ENCODE data around the gene ADGRD1. TPM values are rescaled to one million over a fixed set of nuclear protein-coding genes. Genes with fewer than 3 reads are reported as not detected.
"Not testable (repeated sequence)": the region's sequence is repeated elsewhere in the genome, so short reads cannot be mapped to it uniquely, and the experiment has no call there.

Gene ADGRD1
- total RNA-seq, 1 experiment from 2014 or later, result 239 TPM

- DNase-seq (ENCODE audit: extremely low read depth, low read depth), result no peak
These were observed 157.7 kb downstream of the ADGRD1 start for GRCh38 chr12:131111446-131111845.

DNA sequence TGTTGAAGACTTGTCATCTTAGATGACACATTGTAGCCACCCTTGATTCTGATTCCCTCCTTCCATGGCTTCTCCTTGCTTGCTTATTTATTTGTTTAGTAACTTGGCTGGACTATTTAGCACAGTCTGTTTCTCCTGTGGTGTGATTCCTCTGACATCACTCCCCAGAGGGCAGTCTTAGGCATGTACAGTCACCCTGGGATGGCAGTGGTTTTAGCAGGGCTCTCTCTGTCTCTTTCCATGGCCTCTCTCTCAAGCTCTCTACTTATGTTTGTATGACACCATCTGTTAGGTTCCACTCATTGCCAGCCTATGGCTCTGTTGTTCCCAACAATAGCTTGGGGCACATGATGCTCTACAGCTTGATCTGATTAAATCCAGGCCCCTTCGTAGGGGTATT is 158.3 kb downstream of the ADGRD1 start:
- DNase-seq (ENCODE audit: extremely low read depth, low read depth), result peak; percentile 51

- peak; percentile 28 for DNase-seq (ENCODE audit: extremely low read depth, low read depth)
These were observed 159.1 kb downstream of the ADGRD1 start for GRCh38 chr12:131112700-131113290.

DNA sequence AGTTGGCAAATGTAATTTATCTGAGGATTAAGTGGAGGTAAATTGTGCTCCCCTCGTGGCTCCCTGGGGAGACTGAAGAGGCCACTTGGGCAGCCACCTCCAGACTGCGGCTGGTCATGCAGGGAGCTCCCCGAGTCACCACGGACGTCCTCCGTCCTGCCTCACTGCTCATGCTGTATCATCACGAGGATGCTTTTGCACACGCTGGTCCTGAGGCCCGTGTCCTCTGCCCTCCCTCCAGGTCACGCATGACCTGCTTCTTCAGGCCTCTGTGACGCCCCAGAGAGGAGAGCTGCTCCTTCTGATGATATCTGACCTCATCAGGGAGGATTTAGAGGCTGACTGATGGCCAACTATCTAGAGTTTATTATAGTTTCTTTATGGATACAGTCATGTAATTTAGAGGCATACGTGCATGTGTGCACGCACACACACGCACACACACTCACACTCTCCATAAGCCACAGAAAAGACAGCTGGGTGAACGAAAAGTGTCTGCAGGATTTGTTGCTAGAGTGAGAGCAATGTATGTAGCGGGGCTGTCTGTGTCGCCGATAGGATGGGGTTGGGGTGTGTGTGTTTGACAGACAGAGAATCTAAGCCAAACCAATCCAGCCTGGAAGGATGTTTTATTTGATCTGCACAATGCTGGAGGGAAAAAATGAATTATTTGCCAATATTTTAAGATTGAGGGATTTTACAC is 160.0 kb downstream of the ADGRD1 start:
- no peak for DNase-seq (ENCODE audit: extremely low read depth, low read depth)

DNA sequence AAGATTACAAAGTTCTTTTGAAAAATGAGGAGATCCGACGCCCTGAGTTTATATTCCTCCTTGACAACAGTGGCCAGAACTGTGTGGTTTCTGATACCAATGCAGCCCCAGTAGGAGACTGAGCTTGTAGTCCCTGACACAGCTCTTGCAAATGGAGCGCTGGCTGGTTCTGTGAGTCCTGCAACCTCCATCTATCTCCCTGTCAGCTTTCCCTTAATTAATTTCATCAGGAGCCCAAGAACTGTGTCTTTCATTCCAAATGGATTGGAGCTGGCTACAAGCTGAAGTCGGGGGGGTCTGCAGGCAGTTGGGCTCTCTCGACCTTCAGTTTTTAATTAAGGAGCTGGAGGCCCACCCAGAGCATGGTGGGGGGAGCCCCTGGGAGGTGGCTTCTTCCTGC is 160.6 kb downstream of the ADGRD1 start:
- DNase-seq (ENCODE audit: extremely low read depth, low read depth), result no peak

DNA sequence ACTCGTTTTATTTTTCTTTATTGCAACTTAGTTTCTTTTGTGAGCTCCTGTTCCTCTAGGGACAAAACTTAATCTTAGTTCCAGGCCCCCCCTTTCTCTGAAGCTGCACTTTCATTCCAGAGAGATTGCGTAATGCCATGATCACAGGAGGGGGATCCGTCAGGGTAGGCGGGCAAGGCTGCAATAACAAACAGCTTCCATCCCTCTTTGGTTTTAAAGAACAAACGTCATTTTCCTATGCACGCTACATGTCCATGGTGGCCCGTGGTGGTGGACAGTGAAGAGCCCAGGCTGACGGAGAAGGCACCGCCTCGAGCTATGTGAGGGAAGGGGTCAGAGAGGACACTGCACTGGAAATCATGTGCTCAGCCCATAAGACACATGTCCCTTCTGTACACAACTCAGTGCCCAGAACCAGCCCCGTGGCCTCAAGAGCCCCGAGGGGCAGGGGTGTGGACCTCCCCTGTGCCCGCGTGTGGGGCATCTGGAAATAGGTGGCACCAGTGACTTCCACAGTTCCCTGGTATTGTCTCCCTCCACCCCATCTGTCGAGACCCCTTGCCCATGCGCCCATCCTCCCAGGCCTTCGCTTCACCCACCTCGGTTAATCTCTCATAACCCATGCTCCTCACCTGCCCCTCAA is 161.4 kb downstream of the ADGRD1 start:
- DNase-seq (ENCODE audit: extremely low read depth, low read depth), result no peak

GRCh38 chr12:131115766-131116467 is 162.2 kb downstream of the ADGRD1 start:
- DNase-seq (ENCODE audit: extremely low read depth, low read depth), result no peak

GRCh38 chr12:131116468-131117117 is 162.9 kb downstream of the ADGRD1 start:
- DNase-seq (ENCODE audit: extremely low read depth, low read depth), result no peak

DNA sequence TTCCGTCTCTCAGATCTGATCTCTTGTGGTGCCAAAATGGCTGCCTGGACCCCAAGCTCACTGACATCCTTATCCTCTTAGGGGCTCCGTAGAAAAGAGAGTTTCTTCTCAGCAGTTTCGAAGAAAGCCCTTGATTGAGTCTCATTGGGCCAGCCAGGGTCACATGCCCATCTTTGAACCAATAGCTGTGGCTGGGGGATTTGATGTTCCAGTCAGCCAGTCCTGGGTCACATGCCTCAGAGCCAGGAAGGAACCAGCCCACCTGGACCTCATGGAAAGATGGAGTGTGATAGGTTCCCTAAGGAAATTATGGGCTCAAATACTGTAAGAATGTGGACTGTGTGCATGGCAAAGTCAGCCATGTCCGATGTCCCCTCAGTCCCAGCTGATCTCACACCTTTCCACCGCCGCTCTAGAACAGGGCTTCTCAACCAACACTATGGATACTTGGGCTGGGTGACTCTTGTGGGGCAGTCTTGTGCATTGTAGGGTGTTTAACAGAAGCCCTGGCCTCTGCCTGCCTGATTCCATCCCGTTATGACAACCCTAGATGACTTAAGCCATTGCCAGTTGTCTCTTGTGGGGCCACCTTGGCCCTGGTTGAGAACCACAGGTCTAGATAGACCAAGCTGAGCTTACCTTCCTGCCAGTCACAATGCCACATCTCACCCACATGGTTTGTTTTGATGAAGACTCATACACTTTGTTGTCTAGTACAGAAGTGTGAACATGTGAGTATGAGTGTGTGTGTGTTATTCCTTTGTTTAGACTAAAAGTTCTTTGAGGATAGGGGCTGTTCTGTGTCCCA is 163.9 kb downstream of the ADGRD1 start:
- no peak for DNase-seq (ENCODE audit: extremely low read depth, low read depth)

DNA sequence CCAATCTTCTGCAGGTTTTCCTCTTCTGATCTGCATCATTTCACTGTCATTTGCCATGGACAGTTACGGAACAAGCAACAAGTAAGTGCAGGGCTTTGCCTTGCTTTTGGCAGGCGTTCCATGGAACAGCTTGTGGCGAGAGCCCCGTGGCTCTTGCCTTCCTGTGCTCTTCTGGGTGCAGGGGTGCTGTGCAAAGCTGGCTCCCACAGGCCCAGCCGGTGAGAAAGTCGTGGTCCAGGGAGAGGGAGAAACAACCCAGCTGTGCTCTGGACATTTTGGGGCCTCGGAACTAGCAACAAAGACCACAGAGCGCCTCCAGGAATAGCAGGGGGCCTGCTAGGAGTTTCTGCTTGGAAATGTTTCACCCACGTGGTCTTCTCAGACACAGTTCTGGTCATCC is 164.7 kb downstream of the ADGRD1 start:
- no peak for DNase-seq (ENCODE audit: extremely low read depth, low read depth)

GRCh38 chr12:131119345-131119744 is 165.6 kb downstream of the ADGRD1 start:
- not testable (repeated sequence) for DNase-seq (ENCODE audit: extremely low read depth, low read depth)

DNA sequence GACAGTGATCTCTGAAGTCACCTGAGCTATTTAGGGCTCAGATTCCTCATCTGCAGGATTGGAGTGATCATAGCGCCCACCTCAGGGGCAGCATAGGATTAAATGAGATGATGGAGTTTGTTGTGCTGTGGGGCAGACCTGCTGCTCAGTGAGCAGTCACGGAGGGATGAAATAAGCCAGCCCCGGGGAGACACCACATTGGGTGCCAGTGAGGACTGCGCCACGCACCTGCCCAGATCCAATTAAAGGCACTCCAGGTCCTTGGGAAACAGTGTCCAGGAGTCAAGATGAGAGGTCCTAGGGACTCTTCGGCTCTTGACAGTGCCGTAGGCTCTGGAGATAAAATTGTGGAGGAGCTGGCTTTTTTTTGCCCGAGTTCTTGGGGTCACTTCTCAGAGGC is 166.2 kb downstream of the ADGRD1 start:
- no peak for DNase-seq (ENCODE audit: extremely low read depth, low read depth)

DNA sequence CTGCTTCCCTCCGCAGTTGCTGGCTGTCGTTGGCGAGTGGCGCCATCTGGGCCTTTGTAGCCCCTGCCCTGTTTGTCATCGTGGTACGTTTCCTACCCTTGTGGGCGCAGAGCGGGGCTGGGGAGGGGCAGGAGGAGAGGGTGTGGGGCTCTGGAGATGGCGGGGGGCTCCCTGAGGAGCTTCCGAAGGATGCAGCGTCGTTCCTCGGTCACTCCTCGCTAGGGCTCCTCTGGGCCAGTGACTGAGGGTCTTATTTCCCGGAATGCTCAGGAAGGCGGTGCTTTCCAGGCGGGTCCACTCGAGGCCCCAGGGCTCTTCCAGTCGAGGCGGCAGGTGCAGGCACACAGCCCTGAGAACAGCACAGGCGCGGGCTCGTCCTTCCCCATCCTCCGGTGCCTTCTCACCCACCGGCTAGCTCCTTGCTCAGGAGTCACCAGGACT is 167.1 kb downstream of the ADGRD1 start:
- no peak for DNase-seq (ENCODE audit: extremely low read depth, low read depth)

GRCh38 chr12:131121705-131122405 is 168.1 kb downstream of the ADGRD1 start:
- no peak for DNase-seq (ENCODE audit: extremely low read depth, low read depth)

DNA sequence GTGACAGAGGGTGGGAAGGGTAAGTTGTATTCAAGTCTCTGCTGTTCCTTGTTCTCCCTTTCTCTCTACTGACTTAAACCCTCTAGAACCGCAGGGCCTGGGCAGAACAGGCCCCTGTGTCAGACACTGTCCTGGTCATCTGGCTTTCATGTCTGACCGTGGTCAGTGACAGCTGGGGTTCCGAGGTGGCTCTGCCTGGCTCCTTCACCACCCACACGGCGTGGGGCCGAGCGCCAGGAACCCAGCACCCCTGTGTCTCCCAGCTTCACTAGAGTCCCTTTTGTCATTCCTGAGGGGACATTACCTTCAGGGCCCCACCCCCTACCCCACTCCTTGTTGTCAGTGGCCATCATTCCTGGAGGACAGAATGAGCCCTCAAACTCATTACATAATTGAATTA is 168.9 kb downstream of the ADGRD1 start:
- DNase-seq (ENCODE audit: extremely low read depth, low read depth), result no peak

DNA sequence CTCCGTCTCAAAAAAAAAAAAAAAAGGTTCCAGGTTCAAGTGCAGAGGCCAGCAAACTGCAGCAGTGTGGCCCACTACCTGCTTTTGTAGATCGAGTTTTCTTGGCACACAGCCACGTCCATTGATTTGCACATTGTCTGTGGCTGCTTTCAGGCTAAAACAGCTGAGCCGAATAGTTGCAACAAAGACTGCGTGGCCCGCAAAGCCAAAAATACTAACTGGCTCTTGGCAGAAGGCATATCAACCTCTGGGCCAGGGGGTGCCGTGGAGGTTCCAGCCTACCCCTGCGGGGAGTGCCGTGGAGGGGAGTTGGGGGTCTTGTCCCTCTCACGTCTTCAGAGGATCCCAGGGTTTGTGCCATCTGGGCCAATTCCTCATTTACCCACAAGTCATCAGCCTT is 170.1 kb downstream of the ADGRD1 start:
- DNase-seq (ENCODE audit: extremely low read depth, low read depth), result no peak

DNA sequence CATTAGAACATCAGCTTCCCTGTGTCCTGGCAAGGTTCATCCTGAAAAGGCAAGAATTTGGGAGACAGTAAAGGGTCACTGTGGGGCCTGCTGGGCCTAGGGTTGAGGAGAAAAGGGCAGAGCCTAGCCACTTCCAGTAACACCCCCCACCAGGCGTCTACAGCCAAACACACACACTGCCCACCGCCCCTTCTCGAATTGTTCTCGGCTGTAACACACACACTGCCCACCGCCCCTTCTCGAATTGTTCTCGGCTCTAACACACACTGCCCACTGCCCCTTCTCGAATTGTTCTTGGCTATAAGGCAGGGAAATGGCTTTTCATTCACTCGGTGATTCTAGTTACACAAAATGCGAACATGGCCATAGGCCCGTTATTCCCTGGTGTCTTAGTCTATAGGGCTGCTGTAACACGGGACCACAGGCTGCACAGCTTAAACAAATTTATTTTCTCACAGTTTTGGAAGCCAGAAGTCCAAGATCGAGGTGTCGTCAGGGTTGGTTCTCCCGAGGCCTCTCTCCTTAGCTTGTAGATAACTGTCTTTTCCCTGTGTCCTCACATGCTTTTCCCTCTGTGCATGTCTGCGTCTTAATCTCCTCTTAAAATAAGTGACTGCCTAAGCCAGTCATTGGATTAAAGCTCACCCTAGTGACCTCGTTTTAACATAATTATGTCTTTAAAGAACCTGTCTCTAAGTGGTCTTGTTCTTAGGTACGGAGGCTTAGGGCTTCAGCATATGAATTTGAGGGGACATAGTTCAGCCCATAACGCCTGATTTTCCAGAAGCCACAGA is 171.0 kb downstream of the ADGRD1 start:
- no peak for DNase-seq (ENCODE audit: extremely low read depth, low read depth)

- no peak for DNase-seq (ENCODE audit: extremely low read depth, low read depth)
These were observed 173.0 kb downstream of the ADGRD1 start for GRCh38 chr12:131126662-131127173.

All from NCI-H460 (cell line).